Chondrocyte (in vitro differentiated cells): Measurements from ENCODE around the gene CCDC40. TPM values are rescaled to one million over a fixed set of nuclear protein-coding genes. Genes with fewer than 3 reads are reported as not detected.

Experiments
- DNase-seq: peaks from one replicate; pipeline ENCODE4 v3.0.0; 2021; ENCODE audit warnings: mixed read lengths, low spot score
- H3K27ac Mint-ChIP-seq: one replicate; pipeline ENCODE4 v1.8.0; 2021; ENCODE audit warnings: mild to moderate bottlenecking, moderate library complexity, mixed read lengths; ENCODE audit not compliant: unreplicated experiment
- H3K27me3 Mint-ChIP-seq: 2 replicates; pipeline ENCODE4 v1.8.0; 2021; ENCODE audit warnings: low read depth, mixed read lengths
- H3K36me3 Mint-ChIP-seq: 2 replicates; pipeline ENCODE4 v1.8.0; 2021; ENCODE audit warnings: low read depth, mixed read lengths
- H3K4me1 Mint-ChIP-seq: 2 replicates; pipeline ENCODE4 v1.8.0; 2021; ENCODE audit warnings: low read depth, mild to moderate bottlenecking, mixed read lengths
- H3K4me3 Mint-ChIP-seq: one replicate; pipeline ENCODE4 v1.8.0; 2021; ENCODE audit warnings: mild to moderate bottlenecking, moderate library complexity, mixed read lengths; ENCODE audit not compliant: unreplicated experiment
- H3K9me3 Mint-ChIP-seq: 2 replicates; pipeline ENCODE4 v1.8.0; 2021; ENCODE audit warnings: low read depth, mixed read lengths
- total RNA-seq: library from RNA; stranded (reverse); gene quantifications from 3 replicates; pipeline ENCODE4 v1.2.1, GENCODE V29; 2021
- TF ChIP-seq, protein P1 (sequence below): fragments of 200-600 bp; sonication (generic); IDR thresholded peaks from 2 replicates; pipeline ENCODE4 v1.5.0; 2021; ENCODE audit warnings: antibody characterized with exemption, mild to moderate bottlenecking, moderate library complexity

CCDC40 gene
- total RNA-seq, 1 donor from 2014 or later, result 5.8 TPM

DNA sequence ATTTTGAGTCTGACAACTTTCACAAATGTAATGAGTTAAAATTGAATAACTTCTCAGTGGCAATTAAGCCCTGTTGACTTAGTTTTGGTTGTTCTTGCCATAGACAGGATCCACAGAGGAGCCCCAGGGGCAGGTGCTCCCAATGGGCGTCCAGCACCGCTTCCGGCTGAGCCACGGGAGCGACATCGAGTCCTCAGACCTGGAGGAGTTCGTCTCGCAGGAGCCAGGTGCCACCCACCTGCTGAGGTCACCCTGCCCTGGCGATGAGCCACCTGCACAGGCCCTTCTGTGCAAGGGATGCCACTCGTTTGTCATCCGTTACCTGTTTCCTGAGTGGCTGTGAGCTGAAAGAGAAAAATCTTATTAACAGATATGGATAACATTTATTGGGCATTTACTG, 10.7 kb downstream of the CCDC40 start:
- Mint-ChIP-seq H3K27ac (no peak overlapping the region), H3K9me3 (no peaks in the 10 kb centered on the region), H3K27me3 (no peaks in the 10 kb centered on the region), H3K4me3 (no peak overlapping the region), H3K4me1 (no peaks in the 10 kb centered on the region), H3K36me3 (peaks cover 17% of the 10 kb centered on the region)
- TF ChIP-seq, protein P1, sequence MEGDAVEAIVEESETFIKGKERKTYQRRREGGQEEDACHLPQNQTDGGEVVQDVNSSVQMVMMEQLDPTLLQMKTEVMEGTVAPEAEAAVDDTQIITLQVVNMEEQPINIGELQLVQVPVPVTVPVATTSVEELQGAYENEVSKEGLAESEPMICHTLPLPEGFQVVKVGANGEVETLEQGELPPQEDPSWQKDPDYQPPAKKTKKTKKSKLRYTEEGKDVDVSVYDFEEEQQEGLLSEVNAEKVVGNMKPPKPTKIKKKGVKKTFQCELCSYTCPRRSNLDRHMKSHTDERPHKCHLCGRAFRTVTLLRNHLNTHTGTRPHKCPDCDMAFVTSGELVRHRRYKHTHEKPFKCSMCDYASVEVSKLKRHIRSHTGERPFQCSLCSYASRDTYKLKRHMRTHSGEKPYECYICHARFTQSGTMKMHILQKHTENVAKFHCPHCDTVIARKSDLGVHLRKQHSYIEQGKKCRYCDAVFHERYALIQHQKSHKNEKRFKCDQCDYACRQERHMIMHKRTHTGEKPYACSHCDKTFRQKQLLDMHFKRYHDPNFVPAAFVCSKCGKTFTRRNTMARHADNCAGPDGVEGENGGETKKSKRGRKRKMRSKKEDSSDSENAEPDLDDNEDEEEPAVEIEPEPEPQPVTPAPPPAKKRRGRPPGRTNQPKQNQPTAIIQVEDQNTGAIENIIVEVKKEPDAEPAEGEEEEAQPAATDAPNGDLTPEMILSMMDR, result no peak
- DNase-seq, result no peak

DNA sequence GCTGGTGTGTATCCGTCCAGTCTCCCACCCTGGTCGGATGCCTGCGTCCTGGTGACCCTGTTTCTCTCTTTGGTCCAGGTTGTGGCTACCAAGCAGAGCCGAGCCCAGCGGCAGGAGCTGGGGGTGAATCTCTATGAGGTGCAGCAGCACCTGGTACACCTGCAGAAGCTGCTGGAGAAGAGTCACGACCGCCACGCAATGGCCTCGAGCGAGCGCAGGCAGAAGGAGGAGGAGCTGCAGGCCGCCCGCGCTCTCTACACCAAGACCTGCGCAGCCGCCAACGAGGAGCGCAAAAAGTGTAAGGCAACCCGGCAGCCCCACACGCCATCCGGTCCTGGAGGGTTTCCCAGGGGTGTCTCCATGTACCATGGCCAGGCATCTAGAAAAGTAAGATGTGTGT, 13.5 kb downstream of the CCDC40 start:
- Mint-ChIP-seq H3K4me3 (no peak overlapping the region), H3K27me3 (no peaks in the 10 kb centered on the region), H3K9me3 (no peaks in the 10 kb centered on the region), H3K36me3 (peaks cover 9% of the 10 kb centered on the region), H3K27ac (no peak overlapping the region), H3K4me1 (peaks cover 5% of the 10 kb centered on the region)
- TF ChIP-seq, protein P1, result no peak
- no peak for DNase-seq

DNA sequence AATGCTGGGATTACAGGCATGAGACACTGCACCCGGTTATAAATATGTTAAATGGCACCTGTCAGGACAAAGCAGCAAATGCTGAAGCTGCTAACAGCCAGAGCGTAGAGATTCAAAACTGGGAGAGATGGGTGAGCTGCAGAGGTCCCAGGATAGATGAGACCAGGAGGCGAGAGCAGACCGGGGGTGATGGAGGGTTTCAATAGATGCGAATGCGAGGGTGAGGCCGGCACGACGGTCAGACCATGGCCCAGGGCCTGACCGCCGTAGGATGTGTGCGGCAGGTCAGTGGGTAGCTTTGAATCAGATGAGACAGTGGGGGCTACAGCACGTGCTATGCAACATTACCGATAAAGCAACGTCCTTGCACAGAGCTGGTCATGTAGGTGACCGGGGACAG, 14.3 kb downstream of the CCDC40 start:
- TF ChIP-seq, protein P1, result no peak
- no peak for DNase-seq
- Mint-ChIP-seq H3K36me3 (peaks cover 9% of the 10 kb centered on the region), H3K27ac (no peak overlapping the region), H3K4me3 (no peak overlapping the region), H3K9me3 (no peaks in the 10 kb centered on the region), H3K4me1 (peaks cover 5% of the 10 kb centered on the region), H3K27me3 (no peaks in the 10 kb centered on the region)

DNA sequence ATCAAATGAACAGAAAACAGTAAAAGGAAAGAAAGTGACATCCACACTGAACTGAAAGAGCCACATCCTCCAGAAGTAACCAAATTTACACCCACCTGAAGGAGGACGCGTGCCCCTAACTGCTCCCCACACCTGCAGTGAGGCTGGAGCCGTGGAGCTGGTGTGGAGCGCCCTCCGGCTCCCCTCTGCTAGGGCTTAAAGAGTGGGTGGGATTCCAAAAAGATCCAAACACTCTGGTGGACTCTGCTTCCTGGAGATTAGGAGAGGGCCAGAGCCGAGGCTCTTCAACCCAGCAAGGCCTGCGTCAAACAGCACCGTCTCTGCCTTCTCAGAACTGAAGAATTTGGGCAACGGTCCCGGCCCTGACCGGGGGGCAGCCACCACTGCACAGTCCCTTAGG, 15.2 kb downstream of the CCDC40 start:
- DNase-seq, result no peak
- no peaks in the 10 kb centered on the region for H3K9me3 Mint-ChIP-seq
- peaks cover 9% of the 10 kb centered on the region for H3K36me3 Mint-ChIP-seq
- no peaks in the 10 kb centered on the region for H3K27me3 Mint-ChIP-seq
- TF ChIP-seq, protein P1, result no peak
- no peak overlapping the region for H3K4me3 Mint-ChIP-seq
- H3K27ac Mint-ChIP-seq, result no peak overlapping the region
- H3K4me1 Mint-ChIP-seq, result peaks cover 5% of the 10 kb centered on the region

DNA sequence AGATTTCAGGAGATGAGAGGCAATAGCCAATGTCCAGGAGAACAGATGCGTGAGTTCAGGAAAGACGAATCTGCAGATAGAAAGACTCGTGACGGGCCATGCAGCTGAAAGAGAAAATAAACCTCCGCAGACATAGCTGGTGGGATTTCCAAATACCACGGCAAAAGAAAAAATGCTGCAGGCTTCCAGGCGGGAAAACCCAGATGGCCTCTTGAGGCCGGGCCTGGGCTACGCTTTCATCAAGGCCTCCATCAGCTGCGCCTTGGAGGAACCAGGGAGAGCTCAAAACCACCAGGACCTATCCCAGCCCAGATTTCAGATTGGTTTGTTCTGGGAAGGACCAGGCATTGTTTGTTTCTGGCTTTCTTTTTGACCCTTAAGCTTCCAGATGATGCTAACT, 16.7 kb downstream of the CCDC40 start:
- Mint-ChIP-seq H3K27me3 (no peaks in the 10 kb centered on the region), H3K4me1 (peaks cover 5% of the 10 kb centered on the region), H3K27ac (no peak overlapping the region), H3K4me3 (no peak overlapping the region), H3K9me3 (no peaks in the 10 kb centered on the region), H3K36me3 (peaks cover 9% of the 10 kb centered on the region)
- no peak for DNase-seq
- TF ChIP-seq, protein P1, result no peak
